ENCODE data around the gene KIRREL3. TPM values are rescaled to one million over a fixed set of nuclear protein-coding genes. Genes with fewer than 3 reads are reported as not detected.

KIRREL3 gene
- total RNA-seq, 4 donors from 2014 or later = 0.19 TPM; not detected in 3

GRCh38 chr11:127028648-127029047, 28.1 kb upstream of the KIRREL3 start:
- WGBS, 2 donors = 54 to 56% methylated on average over 4 of the region's 4 CpGs
- DNase-seq = no peak
- intact Hi-C loops (cut with DNase I) = no loop called here
- Histone ChIP-seq H3K9me3 (no peaks in the 10 kb centered on the region), H3K4me1 (no peaks in the 10 kb centered on the region), H3K27ac (no peak overlapping the region), H3K36me3 (no peaks in the 10 kb centered on the region), H3K4me3 (no peak overlapping the region), H3K27me3 (no peaks in the 10 kb centered on the region)
- no peak for TF ChIP-seq CTCF (IDR thresholded peaks at IDR 0.05)
- no peak for TF ChIP-seq POLR2A (IDR thresholded peaks at IDR 0.05)

GRCh38 chr11:127027789-127028188, 27.2 kb upstream of the KIRREL3 start:
- H3K27me3 ChIP-seq = no peaks in the 10 kb centered on the region
- no peak overlapping the region for H3K4me3 ChIP-seq
- no peaks in the 10 kb centered on the region for H3K9me3 ChIP-seq
- no peak for DNase-seq
- no peaks in the 10 kb centered on the region for H3K4me1 ChIP-seq
- no peak for TF ChIP-seq POLR2A (IDR thresholded peaks at IDR 0.05)
- 59 to 71% methylated on average over 5 of the region's 5 CpGs for WGBS, 2 donors
- no peak overlapping the region for H3K27ac ChIP-seq
- intact Hi-C loops (cut with DNase I) = no loop called here
- no peaks in the 10 kb centered on the region for H3K36me3 ChIP-seq

- Histone ChIP-seq H3K36me3 (no peaks in the 10 kb centered on the region), H3K9me3 (no peaks in the 10 kb centered on the region), H3K4me3 (no peak overlapping the region), H3K27me3 (no peaks in the 10 kb centered on the region), H3K4me1 (no peaks in the 10 kb centered on the region), H3K27ac (no peak overlapping the region)
- no peak for TF ChIP-seq POLR2A (IDR thresholded peaks at IDR 0.05)
- no peak for TF ChIP-seq CTCF (IDR thresholded peaks at IDR 0.05)
- intact Hi-C loops (cut with DNase I) = no loop called here
- WGBS, 2 donors = 40 to 64% methylated on average over 3 to 4 of the region's 4 CpGs
- no peak for DNase-seq
These were observed 26.4 kb upstream of the KIRREL3 start for GRCh38 chr11:127027000-127027399.

GRCh38 chr11:127023991-127024390, 23.4 kb upstream of the KIRREL3 start:
- no peak for DNase-seq
- H3K36me3 ChIP-seq = no peaks in the 10 kb centered on the region
- intact Hi-C loops (cut with DNase I) = no loop called here
- no peaks in the 10 kb centered on the region for H3K4me1 ChIP-seq
- H3K27ac ChIP-seq = no peak overlapping the region
- TF ChIP-seq CTCF (IDR thresholded peaks at IDR 0.05) (no peak), POLR2A (IDR thresholded peaks at IDR 0.05) (no peak)
- 29 to 54% methylated on average over 2 of the region's 2 CpGs for WGBS, 2 donors
- H3K27me3 ChIP-seq = no peaks in the 10 kb centered on the region
- no peak overlapping the region for H3K4me3 ChIP-seq
- no peaks in the 10 kb centered on the region for H3K9me3 ChIP-seq

DNA sequence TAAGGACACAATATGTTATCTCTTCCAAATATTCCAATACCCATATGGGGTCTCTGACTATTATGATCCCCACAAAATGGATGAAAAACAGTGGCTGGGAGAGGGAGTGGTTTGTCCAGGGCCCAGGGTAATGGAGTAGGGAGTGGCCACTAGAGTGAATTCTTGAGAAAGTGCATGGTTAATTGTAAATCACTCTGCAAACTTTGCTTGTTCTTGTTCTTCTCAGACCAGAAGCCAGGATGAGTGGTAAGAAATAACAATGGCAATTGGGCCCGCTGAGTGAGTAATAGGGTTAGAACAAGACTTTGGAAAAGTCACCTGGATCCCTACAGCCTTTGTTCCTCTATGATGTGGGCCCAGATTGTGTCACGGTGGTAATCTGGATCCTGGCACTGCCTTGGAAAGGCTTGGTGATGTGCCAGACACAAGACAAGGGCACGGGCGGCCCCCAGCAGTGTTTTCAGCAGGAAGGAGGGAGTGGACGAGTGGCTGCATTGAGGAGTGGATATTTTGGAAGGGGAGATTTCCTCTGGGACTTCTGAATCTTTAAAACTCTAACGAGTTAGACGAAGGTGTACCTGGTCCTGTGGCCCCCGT, 18.2 kb upstream of the KIRREL3 start:
- no peaks in the 10 kb centered on the region for H3K36me3 ChIP-seq
- H3K4me3 ChIP-seq = no peak overlapping the region
- no peaks in the 10 kb centered on the region for H3K9me3 ChIP-seq
- no peak for DNase-seq
- TF ChIP-seq CTCF (IDR thresholded peaks at IDR 0.05) (no peak), POLR2A (IDR thresholded peaks at IDR 0.05) (no peak)
- 77 to 78% methylated on average over 8 of the region's 8 CpGs for WGBS, 2 donors
- intact Hi-C loops (cut with DNase I) = no loop called here
- peaks cover 0 to under 1% (median 0%) of the 10 kb centered on the region in 4 donors for H3K27me3 ChIP-seq
- H3K27ac ChIP-seq = no peak overlapping the region
- H3K4me1 ChIP-seq = no peaks in the 10 kb centered on the region

DNA sequence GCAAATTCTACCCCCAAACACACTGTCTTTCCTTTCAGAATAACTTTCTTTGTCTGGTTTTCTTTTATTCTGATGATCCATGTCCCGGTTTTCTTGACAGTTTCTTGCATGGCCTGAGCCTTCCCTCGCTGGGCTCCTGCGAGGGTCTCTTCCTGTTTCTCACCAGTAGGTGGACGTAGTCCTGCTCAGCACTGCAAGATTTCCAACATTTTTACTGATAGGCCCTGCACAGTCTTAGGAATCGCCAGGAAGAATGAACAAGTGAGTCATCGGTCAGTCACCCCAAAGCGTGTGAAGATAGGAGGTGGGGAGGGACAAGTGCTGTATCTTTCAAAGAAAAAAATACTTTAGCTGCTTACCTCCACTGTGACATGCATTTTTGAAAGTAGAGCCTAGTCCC, 16.9 kb upstream of the KIRREL3 start:
- no peak overlapping the region for H3K27ac ChIP-seq
- H3K4me3 ChIP-seq = no peak overlapping the region
- intact Hi-C loops (cut with DNase I) = no loop called here
- DNase-seq = no peak
- no peaks in the 10 kb centered on the region for H3K36me3 ChIP-seq
- WGBS, 2 donors = 52 to 55% methylated on average over 7 of the region's 7 CpGs
- H3K4me1 ChIP-seq = no peaks in the 10 kb centered on the region
- no peaks in the 10 kb centered on the region for H3K9me3 ChIP-seq
- no peak for TF ChIP-seq CTCF (IDR thresholded peaks at IDR 0.05)
- no peak for TF ChIP-seq POLR2A (IDR thresholded peaks at IDR 0.05)
- peaks cover 0 to 5% (median 0%) of the 10 kb centered on the region in 4 donors for H3K27me3 ChIP-seq

Data from esophagus squamous epithelium (tissue), 5 donors.